NCI-H2107 treated with DMSO at 0.1 percent for 48 hours (cell line): ENCODE results near the gene KBTBD12.
"Not testable (repeated sequence)": the region's sequence is repeated elsewhere in the genome, so short reads cannot be mapped to it uniquely, and the experiment has no call there.

Experiments used
- DNase-seq: peaks from one replicate; lab custom pipeline; 2025; ENCODE audit not compliant: unreplicated experiment; lab: John Stamatoyannopoulos, UW

Gene KBTBD12

DNA sequence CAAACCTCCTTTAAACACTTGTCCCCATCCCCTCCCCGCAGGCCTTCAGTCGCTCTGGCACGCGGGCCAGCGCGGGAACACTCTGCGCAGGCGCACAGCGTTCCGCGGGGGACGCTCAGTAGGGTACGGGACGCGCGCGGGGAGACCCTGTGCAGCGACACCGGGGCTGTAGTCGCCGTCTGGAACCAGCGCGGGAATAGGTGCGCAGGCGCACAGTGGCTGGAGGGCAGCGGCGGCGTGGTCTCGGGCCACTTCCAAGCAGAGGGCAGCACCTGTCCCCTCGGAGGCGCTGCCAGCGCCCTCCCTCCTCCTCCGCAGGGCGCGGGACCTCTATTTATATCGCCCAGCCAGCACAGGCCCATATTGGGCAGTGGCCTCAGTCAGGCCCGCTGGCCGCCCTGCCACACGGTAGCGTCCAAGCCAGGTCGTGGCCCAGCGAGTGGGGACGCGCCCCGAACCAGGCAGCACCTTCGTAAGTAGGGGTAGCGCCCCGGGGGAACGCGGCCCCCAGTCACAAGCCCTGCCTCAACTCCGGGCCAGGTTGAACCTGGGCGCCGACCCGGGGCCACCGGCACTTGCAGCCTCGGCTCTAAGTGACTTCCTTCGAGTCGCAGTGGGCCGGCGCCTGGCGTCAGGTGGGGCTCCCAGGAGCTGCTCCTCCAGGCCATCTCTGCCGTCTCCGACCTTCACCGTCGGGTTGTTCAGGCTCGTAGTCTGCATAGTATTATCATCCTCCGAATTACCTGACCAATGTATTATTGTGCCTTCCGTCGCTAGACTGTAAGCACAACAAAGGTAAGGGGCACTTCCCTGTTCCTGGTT lies at the start of gene KBTBD12:
Gene KBTBD12 (plus strand): TSS at position 118 of the 822 bp plus-strand sequence. CDS start 7,830 bp downstream, outside the sequence.
- DNase-seq: no peak

- no peak for DNase-seq
Observed at GRCh38 chr3:127865941-127866340, 49.1 kb upstream of the KBTBD12 start.

- DNase-seq: no peak
Observed at GRCh38 chr3:127867412-127867811, 47.6 kb upstream of the KBTBD12 start.

- DNase-seq: no peak
Observed at GRCh38 chr3:127867986-127868385, 47.0 kb upstream of the KBTBD12 start.

GRCh38 chr3:127870156-127870555 lies 44.9 kb upstream of the KBTBD12 start:
- no peak for DNase-seq

GRCh38 chr3:127874097-127874496 lies 40.9 kb upstream of the KBTBD12 start:
- DNase-seq: not testable (repeated sequence)

- no peak for DNase-seq
Observed at GRCh38 chr3:127881586-127881985, 33.4 kb upstream of the KBTBD12 start.

DNA sequence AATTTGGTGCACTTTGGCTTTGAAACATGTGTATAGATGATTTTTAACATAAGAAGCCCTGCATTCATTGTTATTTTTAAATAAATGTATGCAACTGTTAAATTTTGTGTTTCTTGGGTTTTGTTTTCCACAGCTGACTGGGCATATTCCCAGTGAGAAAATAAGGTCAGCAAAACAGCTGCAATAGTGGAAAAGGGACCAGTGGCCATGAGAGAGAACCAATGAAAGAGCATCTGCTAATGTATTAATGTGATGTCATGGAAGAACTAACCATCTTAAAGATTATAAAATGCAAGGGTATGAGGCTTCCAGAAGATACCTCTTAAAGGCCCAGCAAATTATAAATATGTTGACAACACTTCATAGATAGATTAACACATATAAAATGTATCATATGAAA lies 31.0 kb upstream of the KBTBD12 start:
- DNase-seq: no peak

GRCh38 chr3:127886231-127886955 lies 28.6 kb upstream of the KBTBD12 start:
- peak; percentile 46 for DNase-seq

DNA sequence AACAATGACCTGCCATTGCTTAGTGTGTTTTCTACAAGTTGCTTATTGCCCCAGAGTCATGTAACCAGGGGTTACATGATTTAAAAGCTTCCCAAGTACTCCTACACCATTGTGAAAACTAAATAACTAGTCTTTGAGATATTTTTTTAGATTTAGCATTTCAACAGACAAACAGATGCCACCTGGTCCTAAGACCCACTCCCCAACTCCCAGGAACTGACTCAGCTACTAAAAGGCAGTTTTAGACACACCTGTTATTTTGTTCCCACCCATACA lies 28.1 kb upstream of the KBTBD12 start:
- DNase-seq: no peak

- peak; percentile 96 for DNase-seq
Observed at GRCh38 chr3:127887321-127887720, 27.7 kb upstream of the KBTBD12 start.

- no peak for DNase-seq
Observed at GRCh38 chr3:127888156-127888555, 26.9 kb upstream of the KBTBD12 start.

- DNase-seq: no peak
Observed at GRCh38 chr3:127888564-127889107, 26.4 kb upstream of the KBTBD12 start.

- no peak for DNase-seq
Observed at GRCh38 chr3:127889461-127889863, 25.6 kb upstream of the KBTBD12 start.

DNA sequence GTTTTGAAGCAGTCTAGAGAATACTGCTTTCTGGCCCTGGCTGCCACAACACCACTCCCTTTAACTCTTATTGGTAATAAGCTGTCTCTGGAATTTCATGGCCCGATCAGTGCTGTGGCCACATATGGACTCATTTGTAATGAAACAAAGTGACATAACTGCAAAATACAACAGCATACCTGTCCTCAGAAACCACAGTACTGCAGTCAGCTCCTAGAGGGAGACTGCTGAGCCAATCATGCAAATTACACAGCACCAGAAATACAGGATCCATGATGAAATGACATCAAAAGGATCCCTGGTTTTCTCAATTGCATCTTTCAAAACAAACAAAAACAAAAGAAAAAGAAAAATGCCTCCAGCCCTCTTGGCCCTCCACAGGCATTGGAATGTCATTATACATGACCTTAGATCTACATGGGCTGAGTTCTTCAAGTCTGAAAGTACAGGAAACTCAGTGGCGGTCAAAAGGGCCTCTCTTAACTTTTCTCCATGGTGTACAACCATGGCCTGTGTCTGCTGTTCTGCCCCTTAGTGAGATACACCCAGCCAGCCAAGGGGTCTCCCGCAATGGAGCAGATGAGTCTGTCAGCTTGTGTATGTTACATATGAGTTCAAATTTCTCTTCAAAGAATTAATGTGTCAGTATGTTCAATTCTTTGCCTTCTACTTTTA lies 24.9 kb upstream of the KBTBD12 start:
- no peak for DNase-seq

GRCh38 chr3:127890651-127891290 lies 24.3 kb upstream of the KBTBD12 start:
- DNase-seq: not testable (repeated sequence)

GRCh38 chr3:127894481-127894880 lies 20.6 kb upstream of the KBTBD12 start:
- DNase-seq: no peak

DNA sequence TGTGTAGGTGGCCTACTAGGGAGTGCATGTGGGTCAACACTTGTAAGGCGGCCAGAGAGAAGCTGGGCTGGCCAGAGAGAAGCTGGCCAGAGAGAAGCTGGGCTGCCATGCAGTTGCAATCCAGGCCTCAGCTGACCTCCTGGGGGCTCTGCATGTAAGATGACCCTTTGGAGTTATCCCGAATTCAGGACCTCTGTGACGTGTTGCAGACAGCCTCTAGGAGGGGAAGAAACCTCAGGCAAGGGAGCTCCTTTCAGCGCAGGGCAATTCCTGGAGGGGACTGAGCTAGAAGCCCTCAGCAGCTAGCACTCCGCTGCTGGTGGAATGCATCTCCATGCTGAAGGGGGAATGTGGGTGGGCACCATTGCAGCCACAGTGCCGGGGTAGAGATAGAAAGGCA lies 15.8 kb upstream of the KBTBD12 start:
- DNase-seq: no peak

- DNase-seq: no peak
Observed at GRCh38 chr3:127899766-127900165, 15.3 kb upstream of the KBTBD12 start.

DNA sequence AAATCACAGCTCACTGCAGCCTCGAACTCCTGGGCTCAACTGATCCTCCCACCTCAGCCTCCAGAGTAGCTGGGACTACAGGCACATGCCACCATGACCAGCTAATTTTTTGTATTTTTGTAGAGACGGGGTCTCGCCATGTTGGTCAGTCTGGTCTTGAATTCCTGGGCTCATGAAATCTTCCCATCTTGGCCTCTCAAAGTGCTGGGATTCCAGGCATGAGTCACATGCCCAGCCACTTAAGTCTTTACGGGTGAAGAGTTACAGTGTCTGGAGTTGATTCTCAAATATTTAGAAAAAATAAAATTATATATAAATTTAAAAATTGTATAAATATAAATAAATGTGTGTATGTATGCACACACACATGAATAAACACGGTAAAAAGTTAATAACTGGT lies 14.5 kb upstream of the KBTBD12 start:
- no peak for DNase-seq

DNA sequence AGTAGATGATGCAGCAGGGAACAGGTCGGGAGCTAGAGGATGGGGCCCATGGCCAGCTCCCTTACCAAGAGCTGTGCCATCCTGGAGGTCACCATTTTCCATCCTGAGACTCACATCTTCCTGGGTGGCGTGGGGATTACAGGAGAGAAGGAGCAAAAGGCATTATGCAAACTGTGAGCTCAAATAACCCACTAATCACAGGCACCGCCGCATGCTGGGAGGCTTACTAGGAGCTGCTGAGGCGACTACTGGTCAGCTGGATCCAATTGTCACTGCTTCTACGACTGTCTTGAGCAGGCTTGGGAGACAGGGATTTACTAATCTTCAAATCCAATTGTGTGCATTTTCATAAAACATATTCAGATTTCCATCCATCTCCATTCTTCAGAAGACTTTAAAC lies 12.5 kb upstream of the KBTBD12 start:
- DNase-seq: no peak
